GM19193 (cell line): ENCODE results near the gene CCDC73.

Experiments used
- POLR2A ChIP-seq: IDR thresholded peaks from 4 replicates; pipeline ENCODE4 v1.6.1; 2011; ENCODE audit not compliant: insufficient read depth, insufficient read length; ENCODE audit errors: extremely low read depth

Gene CCDC73

GRCh38 chr11:32772731-32773130 is 21.7 kb downstream of the CCDC73 start:
- no peak for TF ChIP-seq POLR2A

- no peak for TF ChIP-seq POLR2A
Measured at GRCh38 chr11:32758291-32758690, 36.2 kb downstream of the CCDC73 start.

GRCh38 chr11:32752001-32752400 is 42.5 kb downstream of the CCDC73 start:
- no peak for TF ChIP-seq POLR2A

GRCh38 chr11:32751381-32751780 is 43.1 kb downstream of the CCDC73 start:
- no peak for TF ChIP-seq POLR2A

- no peak for TF ChIP-seq POLR2A
Measured at GRCh38 chr11:32729976-32730375, 64.5 kb downstream of the CCDC73 start.

- no peak for TF ChIP-seq POLR2A
Measured at GRCh38 chr11:32723332-32723731, 71.1 kb downstream of the CCDC73 start.

- TF ChIP-seq POLR2A: no peak
Measured at GRCh38 chr11:32722255-32722654, 72.2 kb downstream of the CCDC73 start.

- no peak for TF ChIP-seq POLR2A
Measured at GRCh38 chr11:32713496-32713895, 81.0 kb downstream of the CCDC73 start.

- TF ChIP-seq POLR2A: no peak
Measured at GRCh38 chr11:32706985-32707741, 87.3 kb downstream of the CCDC73 start.

- TF ChIP-seq POLR2A: no peak
Measured at GRCh38 chr11:32705309-32706033, 89.0 kb downstream of the CCDC73 start.

GRCh38 chr11:32704775-32705174 is 89.7 kb downstream of the CCDC73 start:
- TF ChIP-seq POLR2A: no peak

GRCh38 chr11:32704261-32704660 is 90.2 kb downstream of the CCDC73 start:
- TF ChIP-seq POLR2A: no peak

GRCh38 chr11:32701616-32702015 is 92.8 kb downstream of the CCDC73 start:
- no peak for TF ChIP-seq POLR2A

- no peak for TF ChIP-seq POLR2A
Measured at GRCh38 chr11:32698579-32698978, 95.9 kb downstream of the CCDC73 start.

GRCh38 chr11:32671051-32671450 is 123.4 kb downstream of the CCDC73 start:
- TF ChIP-seq POLR2A: no peak

GRCh38 chr11:32659672-32660071 is 134.8 kb downstream of the CCDC73 start:
- TF ChIP-seq POLR2A: no peak
